ENCODE measurements around the gene JAG2.

The JAG2 gene

DNA sequence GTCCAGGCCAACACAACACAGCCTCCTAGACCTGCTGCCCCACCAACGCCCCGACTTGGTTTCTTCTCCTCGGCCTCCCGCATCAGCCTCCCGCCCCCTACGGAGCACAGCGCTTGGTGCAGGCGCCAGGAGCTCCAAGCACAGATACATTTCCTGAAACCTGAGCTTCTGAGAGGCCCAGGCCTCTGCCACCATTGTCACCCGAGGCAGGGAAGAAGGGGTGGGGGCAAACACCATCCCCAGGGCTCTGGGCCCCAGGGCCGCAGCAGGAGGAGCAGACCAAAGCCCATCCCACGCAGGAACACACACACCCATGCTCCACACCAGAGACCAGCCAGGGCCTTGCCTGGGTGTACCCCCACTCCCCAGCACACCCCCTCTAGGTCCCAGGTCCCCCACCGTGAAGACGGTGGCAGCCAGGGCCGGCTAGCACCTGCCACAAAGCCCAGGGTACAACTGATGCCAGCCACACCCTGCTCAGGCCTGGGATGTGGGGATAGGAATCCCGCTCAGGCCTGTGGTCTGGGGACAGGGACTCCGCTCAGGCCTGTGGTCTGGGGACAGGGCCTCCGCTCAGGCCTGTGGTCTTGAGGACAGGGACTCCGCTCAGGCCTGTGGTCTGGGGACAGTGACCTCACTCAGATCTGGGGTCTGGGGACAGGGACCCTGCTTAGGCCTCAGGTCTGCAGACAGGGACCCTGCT lies 5.4 kb downstream of the JAG2 start:
- no peak for DNase-seq

DNA sequence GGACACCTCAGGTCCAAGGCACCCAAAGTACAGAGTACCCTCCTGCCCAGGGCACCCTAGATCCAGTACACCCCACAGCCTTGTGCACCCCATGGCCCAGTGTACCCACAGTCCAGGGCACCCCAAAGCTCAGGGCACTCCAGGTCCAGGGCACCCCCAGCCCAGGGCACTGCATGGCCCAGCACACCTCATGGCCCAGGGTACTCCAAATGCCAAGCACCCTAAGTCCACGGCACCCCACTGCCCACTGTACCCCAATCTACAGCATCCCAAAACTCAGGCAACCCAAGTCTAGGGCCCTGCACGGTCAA lies 6.0 kb downstream of the JAG2 start:
- DNase-seq = no peak

DNA sequence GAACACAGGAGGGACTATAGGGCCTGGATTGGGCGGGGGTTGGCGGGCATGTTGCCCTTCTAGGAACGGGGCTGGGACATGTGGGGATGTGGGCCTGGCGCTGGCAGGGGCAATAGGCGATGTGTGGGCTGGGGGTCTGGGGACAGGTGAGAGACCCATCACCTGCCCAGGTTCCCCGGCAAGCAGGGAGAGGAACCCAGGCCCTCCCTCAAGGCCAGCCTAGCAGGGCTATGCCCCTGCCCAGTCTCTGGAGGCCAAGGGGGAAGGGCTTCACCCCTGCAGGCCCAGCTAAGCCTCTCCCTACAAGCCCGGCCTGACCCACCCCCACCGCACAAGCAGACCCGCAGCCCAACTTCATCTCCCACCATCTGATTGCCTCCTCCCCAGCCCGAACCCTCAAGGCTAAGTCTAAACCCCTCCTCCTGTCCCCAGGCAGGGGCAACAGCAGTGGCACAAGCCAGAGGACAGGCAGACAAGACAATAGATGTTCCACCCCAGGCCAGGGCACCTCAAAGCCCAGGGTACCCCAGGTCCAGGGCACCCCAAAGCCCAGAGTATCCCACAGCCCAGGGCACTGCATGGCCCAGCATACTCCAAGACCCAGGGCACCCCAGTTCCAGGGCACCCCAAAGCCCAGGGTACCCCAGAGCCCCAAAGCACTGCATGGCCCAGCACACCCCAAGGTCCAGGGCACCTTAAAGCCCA lies 6.5 kb downstream of the JAG2 start:
- no peak for DNase-seq

DNA sequence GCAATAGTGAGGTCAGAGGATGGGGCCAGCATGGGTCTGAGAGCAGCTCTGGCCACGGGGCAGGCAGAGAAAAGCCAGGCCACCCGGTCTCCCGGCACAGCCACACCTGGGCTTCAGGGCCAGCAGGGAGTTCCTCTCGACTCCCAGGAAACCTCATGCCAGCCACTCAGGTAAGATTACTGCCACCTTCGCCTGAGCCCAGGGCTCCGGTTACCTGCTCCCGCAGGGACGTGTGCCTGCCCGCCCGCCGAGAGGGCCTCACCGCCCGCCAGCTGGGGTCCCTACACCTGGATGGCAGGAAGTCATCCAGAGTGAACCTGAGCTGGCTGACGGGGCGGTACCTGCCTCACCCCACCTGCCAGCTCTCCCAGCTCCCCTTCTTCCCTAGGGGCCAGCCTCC lies 7.3 kb downstream of the JAG2 start:
- no peak for DNase-seq

DNA sequence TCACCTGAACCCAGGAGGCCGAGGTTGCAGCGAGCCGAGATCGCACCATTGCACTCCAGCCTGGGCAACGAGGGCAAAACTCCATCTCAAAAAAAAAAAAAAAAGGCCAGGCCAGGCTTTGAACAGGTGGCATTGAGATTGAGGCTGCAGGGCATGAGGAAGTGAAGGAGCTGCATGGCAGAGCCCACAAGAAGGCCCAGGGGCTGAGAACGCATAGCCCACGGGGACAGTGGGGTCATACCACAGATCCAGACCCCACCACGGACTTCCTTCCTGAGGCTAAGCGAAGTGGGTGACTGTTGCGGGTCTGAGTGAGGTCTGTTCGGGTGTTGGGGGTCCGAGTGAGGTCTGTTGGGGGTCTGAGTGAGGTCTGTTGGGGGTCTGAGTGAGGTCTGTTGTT lies 7.8 kb downstream of the JAG2 start:
- DNase-seq = no peak

DNA sequence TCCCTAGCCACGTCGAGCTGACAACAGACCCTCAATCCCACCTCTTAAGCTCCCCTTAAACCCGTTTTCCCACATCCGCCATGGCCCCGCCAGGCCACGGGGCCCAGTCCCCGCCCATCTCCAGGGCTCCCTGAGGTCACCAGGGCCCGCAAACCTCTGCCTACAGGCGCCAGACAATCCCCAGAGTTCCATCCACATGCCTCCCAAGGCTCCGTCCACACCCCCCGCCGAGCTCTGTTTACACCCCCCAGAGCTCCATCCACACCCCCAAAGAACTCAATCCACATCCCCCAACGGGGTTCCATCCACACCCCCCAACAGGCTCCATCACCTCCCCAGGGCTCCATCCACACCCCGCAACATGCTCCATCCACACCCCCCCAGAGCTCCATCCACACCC lies 9.2 kb downstream of the JAG2 start:
- no peak for DNase-seq

DNA sequence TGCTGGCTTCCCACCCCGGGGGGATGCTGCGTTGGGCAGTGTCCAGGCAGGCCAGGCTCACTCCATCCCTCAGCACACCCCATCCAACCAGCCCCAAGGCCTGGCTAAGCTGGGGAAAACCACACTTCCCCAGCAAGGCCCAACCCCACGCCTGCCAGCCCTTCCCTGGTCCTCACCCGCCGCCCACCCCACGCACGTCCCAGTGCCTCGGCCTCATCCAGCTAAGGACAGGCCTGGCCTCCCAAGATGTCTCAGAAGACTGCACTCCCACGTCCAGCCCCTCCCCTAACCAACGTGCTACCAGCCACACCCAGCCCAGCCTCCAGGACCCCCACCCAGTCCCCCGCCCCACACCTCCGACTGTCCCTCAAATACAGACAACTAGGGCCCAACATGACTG lies 9.8 kb downstream of the JAG2 start:
- DNase-seq = no peak

DNA sequence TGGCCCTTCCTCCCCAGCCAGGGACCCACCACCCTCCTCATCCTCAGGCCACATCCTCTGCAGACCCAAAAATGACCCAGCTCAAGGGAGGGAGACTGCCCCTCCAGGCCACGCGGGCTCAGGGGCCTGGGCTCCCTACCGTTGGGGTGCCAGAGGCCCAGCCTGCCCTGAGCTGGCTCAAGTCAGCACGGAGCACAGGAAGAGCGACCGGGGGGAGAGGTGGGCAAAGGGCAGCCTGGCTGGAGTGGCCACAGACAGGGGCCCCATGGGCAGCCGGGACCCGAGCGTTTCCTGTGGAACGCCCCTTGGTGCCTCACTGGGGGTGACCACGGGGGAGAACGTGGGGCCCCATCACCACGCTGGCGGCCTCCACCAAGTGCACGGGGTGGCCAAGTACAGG lies 10.7 kb downstream of the JAG2 start:
- no peak for DNase-seq

DNA sequence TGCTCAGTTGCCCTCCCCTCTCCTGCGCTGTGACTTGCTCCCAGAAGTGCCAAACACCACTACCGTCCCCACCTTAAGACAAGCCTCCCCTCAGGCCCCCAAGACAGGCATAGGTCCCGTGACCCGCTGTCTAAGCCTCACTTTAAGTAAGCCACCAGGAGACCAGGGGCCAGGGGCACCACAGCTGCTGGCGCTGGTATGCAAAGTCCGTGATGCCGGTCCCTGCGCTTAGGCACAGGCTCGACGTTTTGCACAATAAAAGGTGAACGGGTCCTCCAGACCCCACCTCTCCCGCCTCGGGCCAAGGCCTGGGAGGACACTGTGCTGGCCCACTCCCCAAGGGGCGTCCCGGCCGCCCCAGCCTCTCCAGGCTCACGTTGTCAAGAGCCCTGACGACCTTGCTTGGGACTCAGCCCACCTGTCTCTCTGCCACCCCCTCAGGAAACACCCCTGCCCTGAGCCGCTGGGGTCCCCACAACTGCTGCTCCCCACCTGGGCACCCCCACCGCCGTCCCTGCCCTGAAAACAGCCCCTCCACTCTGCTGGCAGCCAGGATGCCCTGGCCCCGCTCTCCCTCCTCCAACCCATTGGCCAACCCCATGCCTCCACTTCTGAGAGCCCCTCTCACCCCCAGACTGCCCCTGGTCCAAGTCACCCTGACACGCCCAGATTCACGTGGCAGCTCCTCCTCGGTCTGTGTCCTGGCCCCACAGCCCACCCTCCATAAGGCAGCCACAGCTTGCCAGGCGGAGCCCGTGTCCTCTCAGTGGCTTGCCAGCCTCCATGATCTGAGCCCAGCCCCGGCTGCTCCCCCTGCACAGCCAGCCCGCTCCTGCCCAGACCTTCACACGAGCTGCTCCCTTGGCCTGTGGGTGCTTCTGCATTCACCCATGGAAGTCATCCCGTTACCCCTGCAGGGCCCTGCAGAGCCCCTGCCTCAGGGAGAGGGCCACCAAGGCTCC lies 11.9 kb downstream of the JAG2 start:
- no peak for DNase-seq

DNA sequence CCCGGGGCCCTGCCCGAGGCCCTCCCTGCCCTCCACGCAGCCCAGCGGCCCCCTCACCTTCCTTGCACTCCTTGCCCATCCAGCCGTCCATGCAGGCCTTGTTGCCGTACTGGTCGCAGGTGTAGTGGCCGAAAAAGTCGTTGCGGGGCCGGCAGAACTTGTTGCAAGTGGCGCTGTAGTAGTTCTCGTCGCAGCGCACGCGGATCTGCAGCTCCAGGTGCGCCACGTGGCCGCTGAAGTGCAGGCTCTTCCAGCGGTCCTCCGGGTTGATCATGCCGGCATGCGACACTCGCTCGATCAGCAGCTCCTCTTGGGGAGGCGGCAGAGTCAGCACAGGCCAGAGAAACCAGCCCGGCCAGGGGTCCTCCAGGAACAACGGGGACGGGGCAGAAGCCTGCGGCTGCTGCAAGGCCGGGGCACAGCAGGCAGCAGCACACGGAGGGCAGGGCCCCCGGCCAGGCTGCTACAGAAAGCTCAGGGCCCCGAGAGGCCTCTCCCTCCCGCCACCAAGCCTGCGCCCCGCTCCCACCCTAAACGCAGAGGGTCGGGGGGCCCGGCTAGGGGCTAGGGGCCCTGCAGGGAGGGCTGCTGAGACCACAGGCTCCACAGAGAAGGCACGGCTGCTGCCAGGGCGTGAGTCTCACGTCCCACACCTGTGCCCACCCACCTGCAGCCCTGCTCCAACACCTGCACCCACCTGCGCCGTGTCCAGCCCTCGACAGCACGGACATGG lies 12.7 kb downstream of the JAG2 start:
- DNase-seq = no peak

DNA sequence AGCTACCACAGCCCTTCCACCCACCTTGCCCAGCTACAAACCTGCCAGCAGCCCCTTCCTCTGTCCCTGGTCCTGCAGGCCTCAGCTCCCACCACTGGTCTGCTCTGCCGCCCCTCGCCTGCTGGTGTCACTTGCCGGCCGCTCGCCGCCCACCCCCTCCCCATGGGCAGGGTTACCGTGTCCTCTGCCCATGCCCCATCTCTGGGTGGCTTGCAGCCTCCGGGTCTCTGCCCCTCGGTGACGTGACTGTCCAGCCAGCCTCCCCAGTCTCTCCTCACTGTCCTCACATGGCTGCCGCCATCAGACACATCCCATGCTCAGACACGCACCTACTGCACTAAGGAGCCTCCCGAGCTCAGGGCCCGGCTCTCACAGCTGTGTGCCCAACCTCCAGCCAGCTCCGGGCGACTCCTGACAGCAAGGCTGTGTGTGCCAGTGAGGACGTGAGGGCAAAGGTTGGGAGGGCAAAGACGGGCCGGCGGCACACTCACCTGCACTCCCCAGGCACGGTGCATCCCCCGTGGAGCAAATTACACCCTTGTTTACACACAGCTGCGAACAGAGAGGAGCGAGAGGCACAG lies 13.4 kb downstream of the JAG2 start:
- DNase-seq = no peak

DNA sequence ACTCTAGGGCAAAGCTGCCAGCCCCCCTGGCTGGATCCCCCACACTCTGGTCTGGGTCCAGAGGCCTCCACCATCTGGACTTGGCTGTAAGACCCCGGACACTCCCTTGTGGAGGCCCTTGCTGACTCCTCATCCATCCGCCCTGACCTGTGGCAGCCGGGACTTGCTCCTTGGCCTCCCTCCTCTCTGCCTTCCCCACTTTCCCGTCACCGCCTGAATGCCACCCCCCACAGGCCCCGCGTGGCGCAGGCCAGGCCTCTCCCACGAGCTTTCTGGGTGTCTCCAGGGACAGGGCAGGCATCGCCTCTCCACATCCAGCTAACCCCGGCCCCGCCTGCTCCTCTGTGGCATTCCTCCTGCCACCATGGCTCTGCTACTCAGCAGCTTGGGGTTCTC lies 14.1 kb downstream of the JAG2 start:
- DNase-seq = no peak

DNA sequence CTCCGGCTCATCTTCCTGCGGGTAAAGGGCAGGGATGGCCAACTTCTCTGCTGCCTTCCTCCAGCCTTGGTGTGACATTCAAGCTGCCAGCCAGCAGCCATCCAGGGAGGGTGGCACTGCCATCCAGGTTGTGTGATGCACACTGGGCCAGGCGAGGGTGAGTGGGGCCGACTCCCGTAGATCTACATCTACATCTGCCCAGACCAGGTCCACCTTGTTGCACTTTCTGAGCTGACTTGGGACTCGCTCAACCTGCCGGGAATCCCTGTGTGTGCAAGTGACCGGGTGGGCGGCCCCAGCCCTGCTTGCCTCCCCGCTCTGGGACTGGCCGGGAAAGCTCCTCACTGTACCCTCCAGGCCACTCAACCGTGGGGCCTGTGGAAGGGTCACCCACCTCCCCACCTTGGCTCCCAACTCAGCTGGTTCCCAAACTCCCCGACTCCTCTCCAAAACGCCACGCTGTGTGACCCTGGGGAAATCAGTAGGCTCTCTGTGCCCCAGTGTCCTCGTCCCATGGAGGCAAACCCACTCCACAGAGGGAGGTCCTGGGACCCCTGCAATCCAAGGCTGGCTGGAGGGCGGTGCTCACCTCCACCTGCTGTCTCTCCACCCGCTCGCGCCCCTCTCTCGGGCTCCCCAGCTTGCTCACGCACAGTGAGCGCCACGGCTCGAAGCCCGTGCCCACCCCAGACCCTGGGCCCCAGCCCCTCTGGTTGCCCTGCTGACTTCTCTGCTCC lies 14.7 kb downstream of the JAG2 start:
- no peak for DNase-seq

DNA sequence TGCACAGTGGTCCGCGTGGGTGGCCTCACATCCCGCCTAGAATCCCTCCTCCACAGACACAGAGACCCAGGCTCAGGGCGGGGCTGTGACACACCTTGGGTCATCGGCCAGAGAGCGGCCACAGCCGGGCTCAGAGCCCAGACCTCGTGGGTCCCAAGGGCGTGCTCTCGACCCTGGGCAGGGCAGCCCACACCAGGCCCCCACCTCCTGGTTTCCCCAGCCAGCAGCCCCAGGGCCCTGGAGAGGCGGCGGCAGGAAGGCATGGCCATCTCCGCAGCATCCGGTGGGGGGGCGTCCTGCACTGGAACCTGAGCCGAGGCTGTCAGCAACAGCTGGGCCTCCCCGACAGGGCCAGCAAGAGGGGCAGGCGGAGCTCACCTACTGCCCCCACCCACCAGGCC lies 15.2 kb downstream of the JAG2 start:
- DNase-seq = no peak

DNA sequence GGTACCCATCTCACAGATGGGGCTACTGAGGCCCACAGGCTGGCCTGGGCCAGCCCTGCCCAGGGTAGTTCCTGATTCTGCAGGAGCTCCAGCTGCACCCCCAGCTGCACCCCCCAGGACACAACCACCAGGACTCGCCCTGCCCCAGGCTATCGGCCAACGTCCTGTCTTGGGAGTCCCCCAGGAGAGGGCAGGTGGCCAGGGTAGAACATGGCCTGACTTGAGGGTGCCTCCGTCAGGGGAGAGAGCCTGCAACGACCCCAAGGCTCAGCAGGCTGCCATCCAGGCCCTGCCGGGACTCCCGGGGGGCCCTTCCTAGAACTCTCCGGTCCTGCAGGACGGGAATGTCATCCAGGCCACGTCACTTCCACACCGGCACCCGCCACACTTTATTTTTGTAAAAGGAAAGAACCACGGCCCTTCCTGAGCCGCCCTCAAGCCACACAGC lies 15.8 kb downstream of the JAG2 start:
- DNase-seq = no peak

DNA sequence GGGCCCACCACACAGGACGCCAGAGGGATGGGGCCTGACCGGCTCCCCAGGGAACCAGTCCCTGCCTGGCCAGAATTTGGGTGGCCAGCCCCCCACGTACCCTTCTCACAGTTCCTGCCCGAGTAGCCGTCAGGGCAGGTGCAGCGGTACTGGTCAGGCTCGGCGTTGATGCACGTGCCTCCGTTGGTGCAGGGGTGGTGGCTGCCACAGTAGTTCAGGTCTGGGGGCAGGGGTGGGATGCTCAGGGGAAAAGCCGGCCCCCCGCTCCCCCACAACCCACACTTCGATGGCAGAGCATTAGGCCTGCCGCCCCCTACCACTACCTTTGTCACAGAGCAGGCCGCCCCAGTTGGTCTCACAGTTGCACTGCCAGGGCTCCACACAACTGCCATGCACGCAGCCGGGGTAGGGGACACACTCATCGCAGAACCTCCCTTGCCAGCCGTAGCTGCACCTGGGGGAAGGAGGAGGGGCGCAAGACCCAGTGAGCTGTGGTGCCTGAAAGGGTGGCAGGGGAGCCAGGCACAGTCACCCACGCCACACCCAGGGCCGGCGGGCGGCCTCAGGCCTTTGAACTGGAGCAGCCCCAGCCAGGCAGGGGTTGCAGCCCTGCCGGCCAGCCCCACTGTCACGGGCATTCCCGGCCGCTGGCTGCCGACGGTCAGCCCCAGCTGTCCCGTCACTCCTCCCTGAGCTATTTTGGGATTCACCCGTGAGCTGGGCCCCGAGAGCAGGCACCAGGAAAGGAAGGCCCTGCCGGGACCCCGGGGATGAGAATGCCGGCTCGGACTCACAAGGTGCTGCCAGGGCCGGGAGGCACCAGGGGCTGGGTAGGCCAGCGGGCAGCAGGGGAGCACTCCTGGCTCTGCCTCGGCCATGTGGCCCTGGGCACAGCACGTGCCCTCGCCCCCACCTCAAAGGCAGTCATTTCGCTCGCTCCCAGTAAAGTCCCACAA lies 16.5 kb downstream of the JAG2 start:
- no peak for DNase-seq

DNA sequence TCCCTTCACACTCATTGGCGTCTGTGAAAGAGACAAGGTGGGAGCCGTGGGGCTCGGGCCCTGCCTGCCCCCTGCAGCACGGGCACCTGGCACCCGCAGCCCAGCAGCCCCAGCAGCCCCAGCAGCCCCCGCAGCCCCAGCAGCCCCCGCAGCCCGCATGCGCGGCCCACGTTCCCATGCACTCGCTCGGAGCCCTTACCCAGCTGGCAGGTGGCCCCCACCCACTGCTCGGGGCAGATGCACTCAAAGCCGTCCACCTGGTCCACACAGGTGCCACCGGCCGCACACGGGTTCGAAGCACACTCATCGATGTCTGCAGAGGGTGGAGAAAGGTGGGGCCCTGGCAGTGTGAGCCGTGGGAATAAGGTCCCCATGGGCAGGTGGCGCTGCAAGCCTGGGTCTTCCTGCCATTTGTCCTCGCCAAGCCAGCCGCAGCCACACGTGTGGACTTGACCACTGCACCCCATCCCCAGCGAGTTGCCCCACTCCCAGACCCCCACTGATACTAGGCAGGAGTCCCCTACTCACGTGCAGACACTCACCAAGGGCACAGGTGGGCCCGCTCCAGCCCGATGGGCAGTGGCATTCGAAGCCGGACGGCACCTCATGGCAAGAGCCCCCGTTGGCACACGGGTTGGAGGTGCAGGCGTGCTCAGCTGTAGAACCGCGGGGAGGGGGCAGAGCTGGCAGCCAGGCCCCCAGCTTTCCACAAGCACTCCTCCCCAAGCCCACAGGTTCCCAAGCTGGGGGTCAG lies 17.3 kb downstream of the JAG2 start:
- no peak for DNase-seq

DNA sequence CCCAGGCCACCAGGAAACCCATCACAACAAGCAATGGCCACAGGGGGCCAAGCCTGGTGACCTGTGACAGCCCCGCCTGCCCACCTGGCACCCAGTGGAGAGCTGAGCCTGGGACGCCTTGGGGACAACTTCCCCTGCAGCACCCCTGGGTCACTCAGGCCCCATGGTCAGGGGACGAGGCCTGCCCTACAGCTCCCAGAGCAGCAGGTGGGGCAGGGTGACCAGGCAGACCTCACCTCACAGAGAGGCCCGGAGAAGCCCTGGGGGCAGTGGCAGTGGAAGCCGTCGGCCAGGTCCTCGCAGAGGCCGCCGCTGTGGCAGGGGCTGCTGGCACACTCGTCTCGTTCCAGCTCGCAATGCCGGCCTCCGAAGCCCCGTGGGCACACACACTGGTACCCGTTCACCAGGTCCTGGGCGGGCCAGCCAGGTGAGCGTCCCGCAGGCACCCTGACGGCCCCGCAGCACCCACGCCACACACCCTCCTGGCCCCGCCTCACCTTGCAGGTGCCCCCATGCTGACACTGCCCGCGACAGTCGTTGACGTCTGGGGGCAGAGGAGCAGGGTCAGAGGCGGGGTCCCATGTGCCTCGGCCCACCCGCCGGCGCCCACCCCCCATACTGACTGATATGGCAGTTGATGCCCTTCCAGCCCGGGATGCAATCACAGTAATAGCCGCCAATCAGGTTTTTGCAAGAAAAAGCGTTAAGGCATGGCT lies 18.1 kb downstream of the JAG2 start:
- DNase-seq = no peak

DNA sequence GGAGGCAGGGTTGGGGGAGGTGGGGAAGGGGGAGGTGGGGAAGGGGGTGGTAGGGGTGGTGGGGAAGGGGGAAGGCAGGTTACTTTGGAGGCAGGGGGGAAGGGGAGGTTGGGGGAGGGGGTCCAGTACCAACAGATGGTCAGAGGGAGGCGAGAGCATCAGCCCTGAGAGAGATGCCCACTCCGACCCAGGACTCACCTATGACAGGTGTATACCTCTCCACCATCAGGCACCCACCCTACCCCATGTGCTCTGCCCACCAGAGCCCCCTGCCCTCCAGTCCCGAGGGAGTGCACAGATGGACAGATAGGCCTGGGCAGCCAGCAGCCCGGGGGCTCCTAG lies 18.6 kb downstream of the JAG2 start:
- DNase-seq = no peak

Data from NCI-H226 (cell line).